GM23338 (cell line): ENCODE results near the gene CDK11A. TPM values are rescaled to one million over a fixed set of nuclear protein-coding genes. Genes with fewer than 3 reads are reported as not detected.

Source experiments
- ATAC-seq: fragments of 200-7000 bp; cut with Tn5 transposase; 3 replicates; pipeline ENCODE4 v1.9.1; 2020
- DNase-seq: peaks from one replicate; pipeline ENCODE4 v3.0.0-alpha.2; 2015; ENCODE audit warnings: low spot score
- H2AFZ ChIP-seq: fragments of 200-600 bp; sonication (generic); 2 replicates; pipeline ENCODE4 v1.8.0; 2016; ENCODE audit warnings: antibody characterized with exemption, mild to moderate bottlenecking, moderate library complexity
- H3F3A ChIP-seq: fragments of 200-600 bp; sonication (generic); replicated peaks from 2 replicates; pipeline ENCODE4 v1.8.0; 2017; ENCODE audit warnings: antibody characterized with exemption, mixed run types, low read depth
- H3K27ac ChIP-seq: fragments of 200-600 bp; sonication (generic); 2 replicates; pipeline ENCODE4 v1.6.1; 2016; ENCODE audit warnings: low read depth
- H3K27me3 ChIP-seq: fragments of 200-600 bp; sonication (generic); 2 replicates; pipeline ENCODE4 v1.8.0; 2016; ENCODE audit warnings: mild to moderate bottlenecking, mixed run types, moderate library complexity; ENCODE audit not compliant: insufficient read depth
- H3K36me3 ChIP-seq: fragments of 200-600 bp; sonication (generic); 2 replicates; pipeline ENCODE4 v1.8.0; 2016; ENCODE audit warnings: mild to moderate bottlenecking; ENCODE audit not compliant: insufficient read depth
- H3K4me1 ChIP-seq: fragments of 200-600 bp; sonication (generic); 2 replicates; pipeline ENCODE4 v1.8.0; 2016; ENCODE audit warnings: mild to moderate bottlenecking, moderate library complexity; ENCODE audit not compliant: insufficient read depth
- H3K4me2 ChIP-seq: fragments of 200-600 bp; sonication (generic); 2 replicates; pipeline ENCODE4 v1.7.1; 2017; ENCODE audit warnings: mixed run types
- H3K4me3 ChIP-seq: fragments of 200-600 bp; sonication (generic); 2 replicates; pipeline ENCODE4 v1.6.1; 2016; ENCODE audit warnings: mixed run types
- H3K79me2 ChIP-seq: fragments of 200-600 bp; sonication (generic); replicated peaks from 2 replicates; pipeline ENCODE4 v1.8.0; 2017; ENCODE audit warnings: mild to moderate bottlenecking; ENCODE audit not compliant: insufficient read depth
- H3K9me2 ChIP-seq: fragments of 200-600 bp; sonication (generic); 2 replicates; pipeline ENCODE4 v1.8.0; 2017; ENCODE audit not compliant: insufficient read depth
- H4K20me1 ChIP-seq: fragments of 200-600 bp; sonication (generic); replicated peaks from 2 replicates; pipeline ENCODE4 v1.8.0; 2017; ENCODE audit warnings: mild to moderate bottlenecking; ENCODE audit not compliant: insufficient read depth
- H3K27ac Mint-ChIP-seq: 2 replicates; pipeline ENCODE4 v1.8.0; 2020; ENCODE audit warnings: inconsistent platforms, mild to moderate bottlenecking, moderate library complexity, mixed read lengths
- H3K27me3 Mint-ChIP-seq: 3 replicates; pipeline ENCODE4 v1.8.0; 2022; ENCODE audit warnings: low read depth, mild to moderate bottlenecking, moderate library complexity, mixed read lengths, inconsistent platforms; ENCODE audit not compliant: insufficient read depth, poor library complexity
- H3K36me3 Mint-ChIP-seq: 3 replicates; pipeline ENCODE4 v1.8.0; 2021; ENCODE audit warnings: low read depth, mild to moderate bottlenecking, inconsistent platforms, moderate library complexity, mixed read lengths
- H3K4me1 Mint-ChIP-seq: 3 replicates; pipeline ENCODE4 v1.8.0; 2020; ENCODE audit warnings: mild to moderate bottlenecking, inconsistent platforms, mixed read lengths
- H3K4me3 Mint-ChIP-seq: 3 replicates; pipeline ENCODE4 v1.8.0; 2021; ENCODE audit warnings: moderate library complexity, mild to moderate bottlenecking, inconsistent platforms, mixed read lengths
- H3K9me3 Mint-ChIP-seq: 3 replicates; pipeline ENCODE4 v1.8.0; 2020; ENCODE audit warnings: moderate library complexity, mild to moderate bottlenecking, inconsistent platforms, mixed read lengths
- CREB1 ChIP-seq: fragments of 250-450 bp; sonication (Bioruptor Pico); IDR thresholded peaks from 2 replicates; pipeline ENCODE4 v1.5.0; 2020; ENCODE audit warnings: low read depth, mild to moderate bottlenecking, moderate library complexity
- EZH2 ChIP-seq: fragments of 200-600 bp; sonication (generic); IDR thresholded peaks from one replicate; pipeline ENCODE4 v1.8.0; 2017; ENCODE audit warnings: antibody characterized with exemption, mild to moderate bottlenecking, low read depth; ENCODE audit not compliant: unreplicated experiment
- EZH2phosphoT487 ChIP-seq: fragments of 200-600 bp; sonication (generic); IDR thresholded peaks from one replicate; pipeline ENCODE4 v1.8.1; 2018; ENCODE audit warnings: antibody characterized with exemption; ENCODE audit not compliant: unreplicated experiment
- JUNB ChIP-seq: IDR thresholded peaks from one replicate; pipeline ENCODE4 v1.6.1; 2016; ENCODE audit warnings: antibody characterized with exemption; ENCODE audit not compliant: unreplicated experiment
- NANOG ChIP-seq: IDR thresholded peaks from 2 replicates; pipeline ENCODE4 v1.6.1; 2016; ENCODE audit warnings: antibody characterized with exemption, borderline replicate concordance
- POLR2AphosphoS5 ChIP-seq: IDR thresholded peaks from 2 replicates; pipeline ENCODE4 v1.6.1; 2016; ENCODE audit warnings: antibody characterized with exemption, low read depth
- REST ChIP-seq: IDR thresholded peaks from one replicate; pipeline ENCODE4 v1.6.1; 2018; ENCODE audit warnings: antibody characterized with exemption; ENCODE audit not compliant: unreplicated experiment
- STAT1 ChIP-seq: IDR thresholded peaks from one replicate; pipeline ENCODE4 v1.6.1; 2016; ENCODE audit warnings: antibody characterized with exemption; ENCODE audit not compliant: unreplicated experiment
- ZNF114 ChIP-seq: fragments of 250-450 bp; sonication (Bioruptor Pico); IDR thresholded peaks from 2 replicates; pipeline ENCODE4 v1.5.0; 2020; ENCODE audit warnings: mild to moderate bottlenecking, moderate library complexity
- ZNF331 ChIP-seq: fragments of 250-450 bp; sonication (Bioruptor Pico); IDR thresholded peaks from 2 replicates; pipeline ENCODE4 v1.5.0; 2020; ENCODE audit warnings: low read depth, mild to moderate bottlenecking, moderate library complexity
- ZNF462 ChIP-seq: fragments of 250-450 bp; sonication (Bioruptor Pico); IDR thresholded peaks from 2 replicates; pipeline ENCODE4 v1.5.0; 2020; ENCODE audit warnings: mild to moderate bottlenecking, moderate library complexity
- polyA plus RNA-seq: library from polyadenylated mRNA; unstranded; fragments of >200 nt; fragmentation: Nextera tagmentation; extraction: Ambion mirVana; gene quantifications from 2 replicates; pipeline ENCODE4 v1.2.1, GENCODE V29; 2016
- total RNA-seq: library from RNA; depleted of rRNA; stranded (reverse); fragments of >200 nt; shearing (Covaris generic); gene quantifications from 2 replicates; pipeline ENCODE4 v1.2.3, GENCODE V29; 2014
- TF ChIP-seq, protein P1 (sequence below), 2 experiments: fragments of 200-600 bp in 1 of 2; sonication (generic) in 1 of 2; conservative IDR thresholded peaks; 2 replicates each; pipeline versions ENCODE4 v1.5.1 to v1.6.1; 2016 to 2017; ENCODE audit warnings: antibody characterized with exemption in 2 of 2, low read depth in 2 of 2, mild to moderate bottlenecking in 2 of 2, moderate library complexity in 1 of 2
- TF ChIP-seq, protein P2 (sequence below): IDR thresholded peaks from 2 replicates; pipeline ENCODE4 v1.6.1; 2016; ENCODE audit warnings: antibody characterized with exemption

CDK11A gene
- total and polyA plus RNA-seq, 2 experiments from 2014 or later: 22.8 to 72.6 TPM

DNA sequence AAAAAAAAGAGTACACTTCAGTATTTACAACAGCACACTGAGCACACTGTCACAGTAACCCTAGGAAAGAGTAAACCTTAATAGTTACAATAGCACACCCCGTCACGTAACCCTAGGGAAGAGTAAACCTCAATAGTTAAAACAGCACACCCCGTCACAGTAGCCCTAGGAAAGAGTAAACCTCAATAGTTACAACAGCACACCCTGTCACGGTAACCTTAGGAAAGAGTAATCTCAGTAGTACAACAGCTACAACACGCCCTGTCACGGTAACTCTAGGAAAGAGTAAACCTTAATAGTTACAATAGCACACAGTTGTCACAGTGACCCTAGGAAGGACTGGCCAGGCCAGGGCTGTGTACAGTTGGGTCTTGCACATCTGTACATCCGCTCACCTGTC is 3.0 kb downstream of the CDK11A start:
- DNase-seq (no peak), ATAC-seq (no peak)
- H3K27me3 Mint-ChIP-seq: peaks cover 8% of the 10 kb centered on the region
- Histone ChIP-seq H3K4me2 (no peak overlapping the region), H3F3A (no peaks in the 10 kb centered on the region; the same call in 1 of the 2 replicates), H4K20me1 (no peaks in the 10 kb centered on the region), H3K79me2 (peaks cover 11% of the 10 kb centered on the region; the same call in 1 of the 2 replicates), H3K9me2 (no peaks in the 10 kb centered on the region), H3K27me3 (no peaks in the 10 kb centered on the region), H3K27ac (no peak overlapping the region), H3K36me3 (peaks cover 4% of the 10 kb centered on the region; the same call in 1 of the 2 replicates), H3K4me3 (no peak overlapping the region), H2AFZ (no peak overlapping the region), H3K4me1 (no peaks in the 10 kb centered on the region)
- H3K4me1 Mint-ChIP-seq: no peaks in the 10 kb centered on the region
- no peak overlapping the region for H3K27ac Mint-ChIP-seq
- TF ChIP-seq STAT1 (no peak), NANOG (no peak), ZNF331 (CRISPR knock-in tag) (no peak), ZNF114 (CRISPR knock-in tag) (no peak), POLR2AphosphoS5 (no peak), REST (no peak), JUNB (no peak), ZNF462 (CRISPR knock-in tag) (no peak), EZH2phosphoT487 (no peak), EZH2 (no peak), CREB1 (CRISPR knock-in tag) (no peak)
- TF ChIP-seq, protein P1, sequence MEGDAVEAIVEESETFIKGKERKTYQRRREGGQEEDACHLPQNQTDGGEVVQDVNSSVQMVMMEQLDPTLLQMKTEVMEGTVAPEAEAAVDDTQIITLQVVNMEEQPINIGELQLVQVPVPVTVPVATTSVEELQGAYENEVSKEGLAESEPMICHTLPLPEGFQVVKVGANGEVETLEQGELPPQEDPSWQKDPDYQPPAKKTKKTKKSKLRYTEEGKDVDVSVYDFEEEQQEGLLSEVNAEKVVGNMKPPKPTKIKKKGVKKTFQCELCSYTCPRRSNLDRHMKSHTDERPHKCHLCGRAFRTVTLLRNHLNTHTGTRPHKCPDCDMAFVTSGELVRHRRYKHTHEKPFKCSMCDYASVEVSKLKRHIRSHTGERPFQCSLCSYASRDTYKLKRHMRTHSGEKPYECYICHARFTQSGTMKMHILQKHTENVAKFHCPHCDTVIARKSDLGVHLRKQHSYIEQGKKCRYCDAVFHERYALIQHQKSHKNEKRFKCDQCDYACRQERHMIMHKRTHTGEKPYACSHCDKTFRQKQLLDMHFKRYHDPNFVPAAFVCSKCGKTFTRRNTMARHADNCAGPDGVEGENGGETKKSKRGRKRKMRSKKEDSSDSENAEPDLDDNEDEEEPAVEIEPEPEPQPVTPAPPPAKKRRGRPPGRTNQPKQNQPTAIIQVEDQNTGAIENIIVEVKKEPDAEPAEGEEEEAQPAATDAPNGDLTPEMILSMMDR (conservative IDR thresholded peaks at IDR 0.05; ENCODE audit: low read depth in 2 of 2): no peak
- TF ChIP-seq, protein P2, sequence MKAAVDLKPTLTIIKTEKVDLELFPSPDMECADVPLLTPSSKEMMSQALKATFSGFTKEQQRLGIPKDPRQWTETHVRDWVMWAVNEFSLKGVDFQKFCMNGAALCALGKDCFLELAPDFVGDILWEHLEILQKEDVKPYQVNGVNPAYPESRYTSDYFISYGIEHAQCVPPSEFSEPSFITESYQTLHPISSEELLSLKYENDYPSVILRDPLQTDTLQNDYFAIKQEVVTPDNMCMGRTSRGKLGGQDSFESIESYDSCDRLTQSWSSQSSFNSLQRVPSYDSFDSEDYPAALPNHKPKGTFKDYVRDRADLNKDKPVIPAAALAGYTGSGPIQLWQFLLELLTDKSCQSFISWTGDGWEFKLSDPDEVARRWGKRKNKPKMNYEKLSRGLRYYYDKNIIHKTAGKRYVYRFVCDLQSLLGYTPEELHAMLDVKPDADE: no peak
- peaks cover 43% of the 10 kb centered on the region for H3K36me3 Mint-ChIP-seq
- H3K9me3 Mint-ChIP-seq: no peaks in the 10 kb centered on the region; the same call in 2 of the 3 replicates
- H3K4me3 Mint-ChIP-seq: no peak overlapping the region
